Transverse colon (tissue), 4 donors: ENCODE results near the gene KDM1B. TPM values are rescaled to one million over a fixed set of nuclear protein-coding genes. Genes with fewer than 3 reads are reported as not detected.

Experiments used
- DNase-seq: peaks from one replicate; pipeline ENCODE4 v3.0.0-alpha.2; 2019
- H3K27ac ChIP-seq, 4 donors: fragments of 200-600 bp; sonication (generic); 2 replicates each; pipeline ENCODE4 v1.5.1; 2016 to 2018; ENCODE audit warnings: inconsistent platforms in 4 of 4
- H3K27me3 ChIP-seq: fragments of 200-600 bp; sonication (generic); 2 replicates; pipeline ENCODE4 v1.5.1; 2017; ENCODE audit warnings: inconsistent platforms
- H3K36me3 ChIP-seq, 4 donors: fragments of 200-600 bp; sonication (generic); 2 replicates each; pipeline ENCODE4 v1.5.1; 2017 to 2019; ENCODE audit warnings: inconsistent platforms in 4 of 4
- H3K4me1 ChIP-seq, 4 donors: fragments of 200-600 bp; sonication (generic); 2 replicates each; pipeline ENCODE4 v1.5.1; 2017 to 2020; ENCODE audit warnings: inconsistent platforms in 4 of 4
- H3K4me3 ChIP-seq, 4 donors: fragments of 200-600 bp; sonication (generic); 1 replicate in 1 of 4; 2 replicates in 3 of 4; pipeline versions ENCODE4 v1.5.1 to v1.6.1; 2017 to 2019; ENCODE audit warnings: inconsistent platforms in 4 of 4
- H3K9me3 ChIP-seq, 2 donors: fragments of 200-600 bp; sonication (generic); 2 replicates each; pipeline ENCODE4 v1.5.1; 2017 to 2019; ENCODE audit warnings: inconsistent platforms in 2 of 2
- CTCF ChIP-seq, 5 experiments: fragments of 200-600 bp in 3 of 5; fragments of 450-650 bp in 2 of 5; sonication (generic) in 3 of 5; IDR thresholded peaks; 1 replicate in 2 of 5; 2 replicates in 3 of 5; pipeline ENCODE4 v1.5.1; 2016 to 2017; ENCODE audit warnings: antibody characterized with exemption in 5 of 5, inconsistent platforms in 3 of 5, mild to moderate bottlenecking in 2 of 5, moderate library complexity in 1 of 5
- EP300 ChIP-seq: sonication (generic); formaldehyde crosslinking; IDR thresholded peaks from one replicate; pipeline ENCODE4 v1.6.1; 2017; ENCODE audit warnings: antibody characterized with exemption, low read depth
- POLR2A ChIP-seq: fragments of 450-650 bp; IDR thresholded peaks from one replicate; pipeline ENCODE4 v1.6.1; 2016; ENCODE audit warnings: antibody characterized with exemption, mild to moderate bottlenecking, moderate library complexity
- POLR2AphosphoS5 ChIP-seq, 3 donors: sonication (generic); formaldehyde crosslinking; IDR thresholded peaks; one replicate each; pipeline ENCODE4 v1.6.1; 2016; ENCODE audit warnings: antibody characterized with exemption in 3 of 3
- WGBS, 2 donors: methylation state at CpG; one replicate each; pipeline ENCODE4 v1.1.5; 2018; ENCODE audit warnings: low coverage in 1 of 2; 5-methylcytosine and 5-hydroxymethylcytosine counted together
- in situ Hi-C, 4 donors: fragments of 200-750 bp; cut with MboI; loops; one replicate each; pipeline versions ENCODE4 v1.15.0 to v1.15.1; 2017; ENCODE audit warnings: low sequenced_read_pairs in 3 of 4, low pct_ligation_motif_present in 1 of 4, low pct_unique_long_range_greater_than_20kb in 1 of 4
- intact Hi-C: fragments of 100-400 bp; cut with DNase I; formaldehyde crosslinking; loops from one replicate; pipeline ENCODE4 v1.15.1; 2023; ENCODE audit warnings: low total_unique reads
- total RNA-seq, 4 donors: library from RNA; depleted of rRNA; stranded (reverse); fragments of >200 nt; gene quantifications; one replicate each; pipeline ENCODE4 v1.1.0, GENCODE V29; 2016

KDM1B gene
- total RNA-seq, 4 donors from 2014 or later: 18.9 to 70.7 (median 40.0) TPM

GRCh38 chr6:18211338-18211737 is 56.1 kb downstream of the KDM1B start:
- H3K4me1 ChIP-seq: peaks cover 0 to 3% (median 0%) of the 10 kb centered on the region in 4 donors
- WGBS, 2 donors: 71 to 100% methylated on average over 2 to 6 of the region's 6 CpGs

GRCh38 chr6:18212231-18212630 is 57.0 kb downstream of the KDM1B start:
- WGBS, 2 donors: 81 to 88% methylated on average over 4 of the region's 4 CpGs
- no peaks in the 10 kb centered on the region for H3K27me3 ChIP-seq
- no peak for DNase-seq
- in situ Hi-C loops (no loop called here), intact Hi-C loops (no loop called here)
- H3K4me3 ChIP-seq: no peak overlapping the region
- peaks cover 0 to 3% (median 0%) of the 10 kb centered on the region in 4 donors for H3K4me1 ChIP-seq
- no peak overlapping the region for H3K27ac ChIP-seq
- TF ChIP-seq POLR2A: no peak
- no peaks in the 10 kb centered on the region for H3K9me3 ChIP-seq
- H3K36me3 ChIP-seq: peaks cover 0 to 3% (median 0%) of the 10 kb centered on the region in 4 donors

More at GRCh38 chr6:18211338-18211737, 56.1 kb downstream of the KDM1B start:
- Histone ChIP-seq H3K27me3 (no peaks in the 10 kb centered on the region), H3K4me3 (no peak overlapping the region), H3K36me3 (peaks cover 0 to 7% (median 0%) of the 10 kb centered on the region in 4 donors), H3K27ac (no peak overlapping the region), H3K9me3 (no peaks in the 10 kb centered on the region)
- intact Hi-C loops: no loop called here
- no peak for DNase-seq
- in situ Hi-C loops: no loop called here
- no peak for TF ChIP-seq EP300
- TF ChIP-seq POLR2AphosphoS5 (IDR thresholded peaks at IDR 0.05): no peak
- TF ChIP-seq POLR2A: no peak
- TF ChIP-seq CTCF (IDR thresholded peaks at IDR 0.05): no peak

GRCh38 chr6:18213439-18213838 is 58.2 kb downstream of the KDM1B start:
- Histone ChIP-seq H3K4me1 (peaks cover 0 to 3% (median 0%) of the 10 kb centered on the region in 4 donors), H3K9me3 (no peaks in the 10 kb centered on the region), H3K27me3 (no peaks in the 10 kb centered on the region), H3K27ac (no peak overlapping the region), H3K36me3 (peaks cover 0 to 6% (median 2%) of the 10 kb centered on the region in 4 donors), H3K4me3 (no peak overlapping the region)
- in situ Hi-C loops: no loop called here
- no peak for DNase-seq
- TF ChIP-seq CTCF (IDR thresholded peaks at IDR 0.05): no peak
- no peak for TF ChIP-seq POLR2A
- TF ChIP-seq EP300: no peak
- no peak for TF ChIP-seq POLR2AphosphoS5 (IDR thresholded peaks at IDR 0.05)
- intact Hi-C loops: no loop called here
- 84 to 94% methylated on average over 5 to 9 of the region's 9 CpGs for WGBS, 2 donors

GRCh38 chr6:18214003-18214402 is 58.8 kb downstream of the KDM1B start:
- Histone ChIP-seq H3K36me3 (peaks cover 0 to 7% (median 3%) of the 10 kb centered on the region in 4 donors), H3K4me3 (no peak overlapping the region), H3K9me3 (no peaks in the 10 kb centered on the region), H3K4me1 (peaks cover 0 to 3% (median 0%) of the 10 kb centered on the region in 4 donors), H3K27ac (no peak overlapping the region), H3K27me3 (no peaks in the 10 kb centered on the region)
- intact Hi-C loops (no loop called here), in situ Hi-C loops (no loop called here)
- DNase-seq: no peak
- WGBS, 2 donors: 60 to 73% methylated on average over 4 of the region's 4 CpGs
- no peak for TF ChIP-seq POLR2A
- no peak for TF ChIP-seq EP300
- TF ChIP-seq CTCF (IDR thresholded peaks at IDR 0.05): no peak
- no peak for TF ChIP-seq POLR2AphosphoS5 (IDR thresholded peaks at IDR 0.05)

GRCh38 chr6:18215436-18215835 is 60.2 kb downstream of the KDM1B start:
- Histone ChIP-seq H3K4me1 (no peaks in the 10 kb centered on the region), H3K27me3 (no peaks in the 10 kb centered on the region), H3K9me3 (no peaks in the 10 kb centered on the region), H3K4me3 (no peak overlapping the region), H3K36me3 (peaks cover 0 to 7% (median 3%) of the 10 kb centered on the region in 4 donors), H3K27ac (no peak overlapping the region)
- no peak for TF ChIP-seq POLR2A
- no peak for TF ChIP-seq POLR2AphosphoS5 (IDR thresholded peaks at IDR 0.05)
- TF ChIP-seq CTCF (IDR thresholded peaks at IDR 0.05): no peak
- no peak for TF ChIP-seq EP300
- intact Hi-C loops: no loop called here
- no peak for DNase-seq
- in situ Hi-C loops: no loop called here
- WGBS, 2 donors: 66 to 92% methylated on average over 6 to 7 of the region's 7 CpGs
